Measurements from ENCODE around the gene PPP4R3A.

The PPP4R3A gene

GRCh38 chr14:91484186-91484585, 25.9 kb downstream of the PPP4R3A start:
- no peak overlapping the region for H3K27ac ChIP-seq
- in situ Hi-C loops (cut with HindIII; ENCODE audit: low pct_ligation_motif_present, low sequenced_read_pairs), result no loop called here
- H3K36me3 ChIP-seq (replicated peaks), result peaks cover 26% of the 10 kb centered on the region
- H3K4me3 ChIP-seq (ENCODE audit: low read depth, low read length), result no peak overlapping the region
- TF ChIP-seq CTCF (IDR thresholded peaks at IDR 0.05; ENCODE audit: low read depth, low read length, missing control alignments), result peak; percentile 20
- DNase-seq, result no peak
- no peaks in the 10 kb centered on the region for H3K27me3 ChIP-seq (replicated peaks)

DNA sequence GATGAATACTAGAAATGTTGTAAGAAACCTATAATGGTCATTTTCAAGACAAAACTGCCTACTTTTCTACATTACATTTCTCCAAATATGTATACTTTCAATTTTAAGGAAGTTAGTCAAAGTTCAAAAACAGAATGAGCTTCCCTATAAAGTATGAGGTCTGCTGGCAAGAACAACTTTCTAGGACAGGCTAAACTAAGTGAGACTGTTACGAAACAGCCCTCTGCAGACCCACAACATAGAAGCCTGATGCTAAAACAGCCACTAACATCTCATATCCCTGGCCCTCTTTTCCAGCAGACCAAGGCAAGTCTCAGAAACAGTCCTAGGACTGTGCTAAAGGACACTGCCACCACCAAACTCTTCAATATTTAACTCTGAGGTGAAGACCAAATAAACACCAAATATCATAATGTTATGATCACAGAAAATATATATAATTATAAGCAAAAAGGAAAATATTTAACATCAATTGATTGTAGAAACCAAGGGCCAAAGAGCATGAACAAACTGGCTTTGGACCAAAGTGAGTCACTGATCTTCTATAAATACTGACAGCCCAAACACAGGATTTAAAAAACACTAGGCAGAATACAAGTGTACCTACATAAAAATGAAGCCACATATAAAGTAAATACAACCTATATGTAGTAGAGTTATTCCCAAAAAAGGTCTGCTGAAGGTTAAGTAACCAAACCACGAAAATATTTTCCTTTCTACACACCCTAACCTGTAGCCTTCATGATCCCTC, 27.7 kb downstream of the PPP4R3A start:
- TF ChIP-seq CTCF (IDR thresholded peaks at IDR 0.05; ENCODE audit: low read depth, low read length, missing control alignments), result no peak
- DNase-seq, result peak; percentile 18
- in situ Hi-C loops (cut with HindIII; ENCODE audit: low pct_ligation_motif_present, low sequenced_read_pairs), result no loop called here
- Histone ChIP-seq H3K36me3 (replicated peaks) (peaks cover 37% of the 10 kb centered on the region), H3K27ac (no peak overlapping the region), H3K4me3 (ENCODE audit: low read depth, low read length) (no peak overlapping the region), H3K27me3 (replicated peaks) (no peaks in the 10 kb centered on the region)

- Histone ChIP-seq H3K4me3 (ENCODE audit: low read depth, low read length) (no peak overlapping the region), H3K36me3 (replicated peaks) (peaks cover 59% of the 10 kb centered on the region), H3K27me3 (replicated peaks) (no peaks in the 10 kb centered on the region), H3K27ac (no peak overlapping the region)
- no peak for DNase-seq
- no peak for TF ChIP-seq CTCF (IDR thresholded peaks at IDR 0.05; ENCODE audit: low read depth, low read length, missing control alignments)
- in situ Hi-C loops (cut with HindIII; ENCODE audit: low pct_ligation_motif_present, low sequenced_read_pairs), result no loop called here
These were observed 32.7 kb downstream of the PPP4R3A start for GRCh38 chr14:91477388-91477787.

- TF ChIP-seq CTCF (IDR thresholded peaks at IDR 0.05; ENCODE audit: low read depth, low read length, missing control alignments), result no peak
- Histone ChIP-seq H3K27ac (no peak overlapping the region), H3K4me3 (ENCODE audit: low read depth, low read length) (no peak overlapping the region), H3K27me3 (replicated peaks) (no peaks in the 10 kb centered on the region), H3K36me3 (replicated peaks) (peaks cover 57% of the 10 kb centered on the region)
- no peak for DNase-seq
- in situ Hi-C loops (cut with HindIII; ENCODE audit: low pct_ligation_motif_present, low sequenced_read_pairs), result no loop called here
These were observed 37.1 kb downstream of the PPP4R3A start for GRCh38 chr14:91473046-91473445.

- in situ Hi-C loops (cut with HindIII; ENCODE audit: low pct_ligation_motif_present, low sequenced_read_pairs), result no loop called here
- H3K4me3 ChIP-seq (ENCODE audit: low read depth, low read length), result no peak overlapping the region
- no peak for TF ChIP-seq CTCF (IDR thresholded peaks at IDR 0.05; ENCODE audit: low read depth, low read length, missing control alignments)
- H3K36me3 ChIP-seq (replicated peaks), result peaks cover 44% of the 10 kb centered on the region
- no peak overlapping the region for H3K27ac ChIP-seq
- no peak for DNase-seq
- H3K27me3 ChIP-seq (replicated peaks), result no peaks in the 10 kb centered on the region
These were observed 39.9 kb downstream of the PPP4R3A start for GRCh38 chr14:91470216-91470615.

- Histone ChIP-seq H3K27me3 (replicated peaks) (no peaks in the 10 kb centered on the region), H3K36me3 (replicated peaks) (peaks cover 32% of the 10 kb centered on the region), H3K27ac (no peak overlapping the region), H3K4me3 (ENCODE audit: low read depth, low read length) (no peak overlapping the region)
- in situ Hi-C loops (cut with HindIII; ENCODE audit: low pct_ligation_motif_present, low sequenced_read_pairs), result no loop called here
- TF ChIP-seq CTCF (IDR thresholded peaks at IDR 0.05; ENCODE audit: low read depth, low read length, missing control alignments), result no peak
- DNase-seq, result no peak
These were observed 43.9 kb downstream of the PPP4R3A start for GRCh38 chr14:91466192-91466591.
